ENCODE measurements around the gene ZFYVE27.

ZFYVE27 gene

DNA sequence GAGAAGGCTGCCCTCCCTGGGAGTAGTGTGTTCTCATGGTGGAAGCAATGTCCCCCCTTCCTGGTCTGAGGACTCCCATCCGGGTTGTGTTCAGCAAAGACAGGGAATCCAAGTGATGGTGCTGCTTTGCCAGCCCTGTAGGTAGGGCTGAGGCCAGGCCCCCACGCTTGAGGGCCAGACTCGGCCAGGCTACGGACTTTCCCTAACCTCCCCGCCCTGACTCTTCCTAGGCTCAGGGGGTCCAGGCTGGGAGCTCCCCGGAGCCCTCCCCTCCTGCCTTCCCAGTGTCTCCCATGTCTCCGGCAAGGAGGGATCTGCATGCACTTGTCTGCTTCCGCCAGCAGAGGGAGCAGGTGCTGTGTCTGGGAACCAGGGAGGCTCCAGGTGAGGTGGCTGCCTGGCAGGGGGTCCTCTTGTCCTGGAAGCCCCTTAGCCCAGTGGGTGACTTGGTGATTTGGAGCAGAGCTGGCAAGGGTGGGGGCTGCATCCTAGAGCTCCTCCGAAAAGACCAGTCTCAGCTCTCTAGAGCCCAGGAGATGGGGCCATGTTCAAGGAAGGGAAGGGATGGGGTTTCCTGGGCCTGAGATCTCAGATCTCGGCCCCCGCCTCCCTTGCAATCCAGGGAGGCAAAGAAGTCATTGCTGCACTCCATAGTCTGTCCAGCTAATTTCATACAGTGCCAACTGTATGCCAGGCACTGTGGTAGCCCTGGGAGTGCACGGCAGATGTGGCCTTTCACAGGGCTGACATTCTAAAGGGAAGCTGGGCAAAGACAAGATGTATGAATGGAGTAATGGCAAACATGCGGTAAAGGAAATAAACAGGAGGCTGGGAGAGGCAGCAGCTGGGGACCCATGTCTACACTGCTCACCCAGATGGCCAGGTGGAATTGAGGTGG, 55.1 kb downstream of the ZFYVE27 start:
- Histone ChIP-seq H3K4me3 (ENCODE audit: insufficient read depth, low read depth, low read length) (no peak overlapping the region), H3K9me3 (ENCODE audit: control insufficient read depth, low read length) (no peaks in the 10 kb centered on the region), H3K27me3 (ENCODE audit: control insufficient read depth, insufficient read depth, low read length, poor library complexity, severe bottlenecking) (no peaks in the 10 kb centered on the region), H3K36me3 (ENCODE audit: control insufficient read depth, insufficient read depth, low read length) (no peaks in the 10 kb centered on the region), H3K4me1 (ENCODE audit: control insufficient read depth, insufficient read depth, low read length) (peaks cover 7% of the 10 kb centered on the region), H3K27ac (ENCODE audit: insufficient read depth, low read depth, low read length, poor library complexity, severe bottlenecking) (no peak overlapping the region)
- 39 to 40% methylated on average over 13 of the region's 13 CpGs for WGBS, 2 experiments

DNA sequence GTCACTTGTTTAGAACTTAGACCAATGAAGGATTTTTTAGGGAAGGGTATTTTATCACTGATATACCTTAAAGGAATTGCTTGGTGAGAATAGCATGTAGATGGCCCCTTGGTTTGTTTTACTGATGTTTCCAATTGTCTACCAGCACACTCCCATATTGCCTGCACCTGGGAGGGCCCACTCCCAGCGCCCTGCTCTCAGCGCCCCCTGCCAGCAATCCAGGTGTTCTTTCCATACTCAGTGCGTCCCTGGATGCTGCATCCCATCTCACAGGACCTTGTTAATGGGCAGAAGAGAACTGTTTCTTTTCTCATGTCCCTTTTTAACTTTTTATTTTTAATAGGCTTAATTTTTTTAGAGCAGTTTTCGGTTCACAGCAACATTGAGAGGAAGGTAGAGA, 59.0 kb downstream of the ZFYVE27 start:
- Histone ChIP-seq H3K27me3 (ENCODE audit: control insufficient read depth, insufficient read depth, low read length, poor library complexity, severe bottlenecking) (no peaks in the 10 kb centered on the region), H3K36me3 (ENCODE audit: control insufficient read depth, insufficient read depth, low read length) (no peaks in the 10 kb centered on the region), H3K4me1 (ENCODE audit: control insufficient read depth, insufficient read depth, low read length) (no peaks in the 10 kb centered on the region), H3K27ac (ENCODE audit: insufficient read depth, low read depth, low read length, poor library complexity, severe bottlenecking) (no peak overlapping the region), H3K4me3 (ENCODE audit: insufficient read depth, low read depth, low read length) (no peak overlapping the region), H3K9me3 (ENCODE audit: control insufficient read depth, low read length) (no peaks in the 10 kb centered on the region)
- 60 to 61% methylated on average over 4 of the region's 4 CpGs for WGBS, 2 experiments

DNA sequence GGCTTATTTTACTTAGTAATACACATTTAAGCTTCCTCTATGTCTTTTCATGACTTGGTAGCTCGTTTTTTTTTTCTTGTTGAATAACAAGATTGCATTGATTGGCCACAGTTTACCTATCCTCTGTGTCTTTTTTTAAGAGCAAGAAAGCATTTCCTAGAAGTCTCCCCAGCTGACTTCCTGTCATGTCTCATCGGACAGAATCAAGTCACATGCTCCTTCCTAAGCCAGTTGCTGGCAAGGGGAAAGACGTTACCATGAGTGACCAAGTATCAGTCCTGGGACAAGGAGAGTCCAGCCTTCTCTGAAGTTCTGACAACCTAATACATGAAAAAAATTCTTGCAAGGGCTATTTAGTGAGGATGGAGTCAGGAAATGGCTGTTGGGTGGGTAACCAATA, 59.7 kb downstream of the ZFYVE27 start:
- no peaks in the 10 kb centered on the region for H3K9me3 ChIP-seq (ENCODE audit: control insufficient read depth, low read length)
- H3K27me3 ChIP-seq (ENCODE audit: control insufficient read depth, insufficient read depth, low read length, poor library complexity, severe bottlenecking): no peaks in the 10 kb centered on the region
- WGBS, 2 experiments: 82 to 84% methylated on average over 3 of the region's 3 CpGs

DNA sequence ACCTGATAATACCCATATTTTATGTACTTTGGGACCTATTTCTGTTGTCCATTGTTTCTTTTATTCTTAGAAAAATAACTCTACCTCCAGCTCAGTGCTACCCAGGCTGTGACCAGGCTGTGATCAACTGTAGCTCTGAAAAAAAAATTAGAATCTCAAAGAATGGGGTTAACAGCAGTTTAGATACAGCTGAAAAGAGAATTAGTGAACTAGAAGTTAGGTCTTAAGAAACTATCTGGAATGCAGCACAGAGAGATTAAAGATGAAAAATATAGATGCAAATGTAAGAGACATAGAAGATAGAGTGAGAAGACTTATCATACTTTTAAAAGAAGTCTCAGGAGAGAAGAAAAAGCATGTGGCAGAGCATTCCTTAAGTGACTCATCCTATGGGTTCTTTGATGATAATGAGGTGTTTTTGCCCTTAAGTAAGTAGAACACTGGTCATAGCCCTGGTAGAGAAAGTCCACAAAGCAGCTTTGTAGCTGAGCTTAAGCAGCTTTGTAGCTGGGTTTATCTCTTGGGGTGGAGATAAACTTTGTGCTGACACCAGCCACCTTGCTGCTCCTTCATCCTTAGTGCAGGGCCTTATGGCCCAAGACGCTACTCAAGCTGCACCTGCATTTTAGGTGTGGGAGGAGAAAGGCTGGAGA, 62.2 kb downstream of the ZFYVE27 start:
- H3K27me3 ChIP-seq (ENCODE audit: control insufficient read depth, insufficient read depth, low read length, poor library complexity, severe bottlenecking): no peaks in the 10 kb centered on the region
- no peak overlapping the region for H3K27ac ChIP-seq (ENCODE audit: insufficient read depth, low read depth, low read length, poor library complexity, severe bottlenecking)
- H3K36me3 ChIP-seq (ENCODE audit: control insufficient read depth, insufficient read depth, low read length): no peaks in the 10 kb centered on the region
- H3K4me3 ChIP-seq (ENCODE audit: insufficient read depth, low read depth, low read length): no peak overlapping the region
- 100% methylated on average over 1 of the region's 1 CpG for WGBS, 2 experiments
- no peaks in the 10 kb centered on the region for H3K4me1 ChIP-seq (ENCODE audit: control insufficient read depth, insufficient read depth, low read length)
- no peaks in the 10 kb centered on the region for H3K9me3 ChIP-seq (ENCODE audit: control insufficient read depth, low read length)

More for the DNA sequence above, 59.7 kb downstream of the ZFYVE27 start:
- no peaks in the 10 kb centered on the region for H3K4me1 ChIP-seq (ENCODE audit: control insufficient read depth, insufficient read depth, low read length)
- H3K27ac ChIP-seq (ENCODE audit: insufficient read depth, low read depth, low read length, poor library complexity, severe bottlenecking): no peak overlapping the region
- no peak overlapping the region for H3K4me3 ChIP-seq (ENCODE audit: insufficient read depth, low read depth, low read length)
- no peaks in the 10 kb centered on the region for H3K36me3 ChIP-seq (ENCODE audit: control insufficient read depth, insufficient read depth, low read length)

DNA sequence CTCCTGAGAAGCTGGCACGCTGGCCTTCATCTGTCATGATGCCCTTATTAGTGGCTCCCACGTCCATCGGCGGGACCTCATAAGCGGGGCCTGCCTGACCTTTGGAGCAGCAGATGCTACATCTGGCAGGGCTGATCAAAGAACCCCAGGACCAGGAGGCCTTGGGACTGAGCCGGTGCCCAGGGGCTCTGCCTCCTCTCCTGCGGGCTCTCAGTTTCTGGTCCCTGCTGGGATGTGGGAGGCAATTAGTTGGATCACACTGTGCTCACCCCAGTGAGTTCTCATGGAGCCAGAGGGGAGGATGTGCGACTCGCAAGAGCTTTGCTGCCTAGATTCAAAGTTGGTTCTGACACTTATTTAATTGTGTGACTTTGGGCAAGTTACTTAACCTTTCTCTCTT, 63.5 kb downstream of the ZFYVE27 start:
- 92 to 93% methylated on average over 9 of the region's 9 CpGs for WGBS, 2 experiments
- Histone ChIP-seq H3K27me3 (ENCODE audit: control insufficient read depth, insufficient read depth, low read length, poor library complexity, severe bottlenecking) (no peaks in the 10 kb centered on the region), H3K9me3 (ENCODE audit: control insufficient read depth, low read length) (no peaks in the 10 kb centered on the region), H3K36me3 (ENCODE audit: control insufficient read depth, insufficient read depth, low read length) (no peaks in the 10 kb centered on the region), H3K27ac (ENCODE audit: insufficient read depth, low read depth, low read length, poor library complexity, severe bottlenecking) (no peak overlapping the region), H3K4me1 (ENCODE audit: control insufficient read depth, insufficient read depth, low read length) (peaks cover 6% of the 10 kb centered on the region), H3K4me3 (ENCODE audit: insufficient read depth, low read depth, low read length) (no peak overlapping the region)

DNA sequence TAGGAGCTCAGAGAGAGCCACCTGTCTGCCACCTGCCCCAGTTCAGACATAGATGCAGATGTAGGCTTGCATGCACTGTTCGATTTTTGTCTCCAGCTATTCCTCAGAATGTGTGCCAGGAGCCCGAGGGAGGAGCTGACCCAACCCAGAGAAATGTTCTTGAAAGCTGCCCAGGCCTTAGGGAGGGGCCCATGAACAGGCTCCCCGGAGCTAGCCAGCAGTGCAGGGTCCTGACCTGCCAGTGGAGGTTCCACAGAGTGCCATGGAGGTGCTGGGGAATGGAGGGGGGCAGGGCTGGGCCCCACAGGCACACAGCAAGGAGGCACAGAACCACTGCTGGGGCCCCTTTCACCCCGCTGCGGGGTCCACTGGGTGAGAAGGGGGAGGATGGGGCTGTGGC, 64.5 kb downstream of the ZFYVE27 start:
- H3K9me3 ChIP-seq (ENCODE audit: control insufficient read depth, low read length): no peaks in the 10 kb centered on the region
- no peak overlapping the region for H3K27ac ChIP-seq (ENCODE audit: insufficient read depth, low read depth, low read length, poor library complexity, severe bottlenecking)
- 91% methylated on average over 5 of the region's 5 CpGs for WGBS, 2 experiments

DNA sequence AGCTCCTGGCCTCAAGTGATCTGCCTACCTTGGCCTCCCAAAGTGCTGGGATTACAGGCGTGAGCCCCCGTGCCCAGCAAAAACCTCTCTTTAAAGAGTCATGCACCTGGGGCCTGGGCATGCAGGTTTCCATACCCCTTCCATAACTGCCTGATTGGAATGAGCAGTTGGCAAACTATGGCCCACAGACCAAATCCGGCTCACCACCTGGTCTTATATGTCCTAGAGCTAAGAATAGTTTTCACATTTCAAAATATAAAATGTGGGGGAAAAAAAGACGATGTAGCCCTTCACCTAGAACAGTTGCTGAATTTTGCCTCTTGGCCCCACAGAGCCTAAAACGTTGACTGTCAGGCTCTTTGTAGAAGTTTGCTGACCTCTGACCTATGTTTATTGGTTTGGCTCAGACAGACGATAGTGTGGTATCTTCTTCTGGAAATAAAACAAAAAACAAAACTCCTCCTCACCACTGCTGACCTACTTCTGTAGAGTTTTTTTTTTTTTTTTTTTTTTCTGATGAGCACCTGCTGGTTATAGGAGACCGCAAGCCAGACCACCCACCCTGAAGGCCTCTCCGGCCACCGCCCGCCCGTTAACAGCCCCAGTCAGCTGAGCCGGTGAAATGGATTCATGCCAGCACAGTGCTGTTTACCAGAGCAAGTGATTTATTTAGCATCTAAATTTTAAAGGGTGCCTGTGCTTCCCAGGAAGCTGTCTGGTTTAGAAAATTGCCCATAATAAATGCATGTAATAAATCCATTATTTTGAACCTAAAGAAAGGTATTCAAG, 68.4 kb downstream of the ZFYVE27 start:
- 31 to 40% methylated on average over 10 to 12 of the region's 12 CpGs for WGBS, 2 experiments
- Histone ChIP-seq H3K27ac (ENCODE audit: insufficient read depth, low read depth, low read length, poor library complexity, severe bottlenecking) (no peak overlapping the region), H3K36me3 (ENCODE audit: control insufficient read depth, insufficient read depth, low read length) (no peaks in the 10 kb centered on the region)

More for the DNA sequence above, 64.5 kb downstream of the ZFYVE27 start:
- Histone ChIP-seq H3K4me3 (ENCODE audit: insufficient read depth, low read depth, low read length) (no peak overlapping the region), H3K27me3 (ENCODE audit: control insufficient read depth, insufficient read depth, low read length, poor library complexity, severe bottlenecking) (no peaks in the 10 kb centered on the region), H3K36me3 (ENCODE audit: control insufficient read depth, insufficient read depth, low read length) (no peaks in the 10 kb centered on the region), H3K4me1 (ENCODE audit: control insufficient read depth, insufficient read depth, low read length) (peaks cover 16% of the 10 kb centered on the region)

DNA sequence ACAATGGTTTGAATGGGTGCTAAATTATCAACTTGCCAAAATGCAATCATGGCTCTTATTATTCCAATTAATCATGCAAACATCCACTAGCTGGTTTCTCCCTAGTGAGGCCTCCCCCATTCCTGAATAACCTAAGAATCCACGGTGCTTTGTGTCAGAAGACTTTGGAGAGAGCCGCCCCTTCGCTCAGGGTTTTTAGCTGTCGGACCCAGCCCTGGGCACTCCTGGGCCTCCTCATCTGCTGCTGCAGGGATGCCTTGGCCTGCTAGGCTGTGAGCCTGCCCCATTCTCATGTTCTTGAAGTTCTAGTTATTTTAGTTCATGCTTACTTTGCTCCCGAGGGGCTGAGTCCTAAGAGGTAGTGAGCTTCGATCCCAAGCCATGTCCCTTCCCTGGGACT, 69.0 kb downstream of the ZFYVE27 start:
- Histone ChIP-seq H3K4me3 (ENCODE audit: insufficient read depth, low read depth, low read length) (no peak overlapping the region), H3K36me3 (ENCODE audit: control insufficient read depth, insufficient read depth, low read length) (no peaks in the 10 kb centered on the region), H3K27ac (ENCODE audit: insufficient read depth, low read depth, low read length, poor library complexity, severe bottlenecking) (no peak overlapping the region), H3K27me3 (ENCODE audit: control insufficient read depth, insufficient read depth, low read length, poor library complexity, severe bottlenecking) (no peaks in the 10 kb centered on the region), H3K4me1 (ENCODE audit: control insufficient read depth, insufficient read depth, low read length) (peaks cover 17% of the 10 kb centered on the region), H3K9me3 (ENCODE audit: control insufficient read depth, low read length) (no peaks in the 10 kb centered on the region)
- 64 to 68% methylated on average over 6 of the region's 6 CpGs for WGBS, 2 experiments

More for the DNA sequence above, 68.4 kb downstream of the ZFYVE27 start:
- no peaks in the 10 kb centered on the region for H3K9me3 ChIP-seq (ENCODE audit: control insufficient read depth, low read length)
- no peak overlapping the region for H3K4me3 ChIP-seq (ENCODE audit: insufficient read depth, low read depth, low read length)
- no peaks in the 10 kb centered on the region for H3K27me3 ChIP-seq (ENCODE audit: control insufficient read depth, insufficient read depth, low read length, poor library complexity, severe bottlenecking)
- H3K4me1 ChIP-seq (ENCODE audit: control insufficient read depth, insufficient read depth, low read length): peaks cover 17% of the 10 kb centered on the region

DNA sequence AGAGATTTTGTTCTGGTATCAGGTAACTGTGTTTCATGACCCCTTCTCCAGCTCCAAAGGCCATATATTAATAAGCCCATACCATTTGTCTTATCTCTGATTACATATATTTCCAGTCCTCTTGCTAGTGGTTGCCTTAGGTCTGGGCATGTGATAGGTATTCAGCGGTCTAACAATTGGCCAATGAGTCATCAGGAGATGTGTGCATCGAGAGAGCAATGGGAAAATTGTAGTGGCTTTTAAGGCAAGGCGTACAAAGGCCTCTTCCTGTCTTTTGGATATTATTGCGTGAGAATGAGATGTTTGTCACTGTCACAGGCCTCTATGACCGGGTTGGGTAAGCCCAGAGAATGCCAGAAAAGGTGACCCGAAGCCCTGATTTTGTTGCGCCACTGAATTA, 73.5 kb downstream of the ZFYVE27 start:
- peaks cover 11% of the 10 kb centered on the region for H3K4me1 ChIP-seq (ENCODE audit: control insufficient read depth, insufficient read depth, low read length)
- no peaks in the 10 kb centered on the region for H3K27me3 ChIP-seq (ENCODE audit: control insufficient read depth, insufficient read depth, low read length, poor library complexity, severe bottlenecking)
- H3K36me3 ChIP-seq (ENCODE audit: control insufficient read depth, insufficient read depth, low read length): no peaks in the 10 kb centered on the region
- H3K9me3 ChIP-seq (ENCODE audit: control insufficient read depth, low read length): no peaks in the 10 kb centered on the region
- H3K27ac ChIP-seq (ENCODE audit: insufficient read depth, low read depth, low read length, poor library complexity, severe bottlenecking): no peak overlapping the region
- WGBS, 2 experiments: 87% methylated on average over 7 of the region's 7 CpGs
- no peak overlapping the region for H3K4me3 ChIP-seq (ENCODE audit: insufficient read depth, low read depth, low read length)

All from ectodermal cell (in vitro differentiated cells).